Duodenal mucosa (tissue), 2 donors: Measurements from ENCODE around the gene KCNE3.

Experiments used
- H3K27ac ChIP-seq: one replicate; pipeline ENCODE4 v1.7.0; 2013; ENCODE audit warnings: low read depth, low read length
- H3K27me3 ChIP-seq, 2 donors: one replicate each; pipeline ENCODE4 v1.7.0; 2013; ENCODE audit warnings: low read length in 2 of 2, control low read depth in 1 of 2; ENCODE audit not compliant: insufficient read depth in 2 of 2, control insufficient read depth in 1 of 2
- H3K36me3 ChIP-seq, 2 donors: one replicate each; pipeline ENCODE4 v1.7.0; 2013; ENCODE audit warnings: low read length in 2 of 2, control low read depth in 1 of 2; ENCODE audit not compliant: insufficient read depth in 2 of 2, control insufficient read depth in 1 of 2
- H3K4me1 ChIP-seq, 2 donors: one replicate each; pipeline ENCODE4 v1.7.0; 2013; ENCODE audit warnings: low read length in 2 of 2, control low read depth in 1 of 2; ENCODE audit not compliant: insufficient read depth in 2 of 2, control insufficient read depth in 1 of 2
- H3K4me3 ChIP-seq, 2 donors: one replicate each; pipeline ENCODE4 v1.7.0; 2013; ENCODE audit warnings: low read length in 2 of 2, low read depth in 1 of 2
- H3K9ac ChIP-seq, 2 donors: one replicate each; pipeline ENCODE4 v1.7.0; 2013; ENCODE audit warnings: low read length in 2 of 2, low read depth in 1 of 2
- H3K9me3 ChIP-seq, 2 donors: one replicate each; pipeline ENCODE4 v1.7.0; 2013; ENCODE audit warnings: low read length in 2 of 2, control low read depth in 1 of 2; ENCODE audit not compliant: control insufficient read depth in 1 of 2

Gene KCNE3, protein sequence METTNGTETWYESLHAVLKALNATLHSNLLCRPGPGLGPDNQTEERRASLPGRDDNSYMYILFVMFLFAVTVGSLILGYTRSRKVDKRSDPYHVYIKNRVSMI

DNA sequence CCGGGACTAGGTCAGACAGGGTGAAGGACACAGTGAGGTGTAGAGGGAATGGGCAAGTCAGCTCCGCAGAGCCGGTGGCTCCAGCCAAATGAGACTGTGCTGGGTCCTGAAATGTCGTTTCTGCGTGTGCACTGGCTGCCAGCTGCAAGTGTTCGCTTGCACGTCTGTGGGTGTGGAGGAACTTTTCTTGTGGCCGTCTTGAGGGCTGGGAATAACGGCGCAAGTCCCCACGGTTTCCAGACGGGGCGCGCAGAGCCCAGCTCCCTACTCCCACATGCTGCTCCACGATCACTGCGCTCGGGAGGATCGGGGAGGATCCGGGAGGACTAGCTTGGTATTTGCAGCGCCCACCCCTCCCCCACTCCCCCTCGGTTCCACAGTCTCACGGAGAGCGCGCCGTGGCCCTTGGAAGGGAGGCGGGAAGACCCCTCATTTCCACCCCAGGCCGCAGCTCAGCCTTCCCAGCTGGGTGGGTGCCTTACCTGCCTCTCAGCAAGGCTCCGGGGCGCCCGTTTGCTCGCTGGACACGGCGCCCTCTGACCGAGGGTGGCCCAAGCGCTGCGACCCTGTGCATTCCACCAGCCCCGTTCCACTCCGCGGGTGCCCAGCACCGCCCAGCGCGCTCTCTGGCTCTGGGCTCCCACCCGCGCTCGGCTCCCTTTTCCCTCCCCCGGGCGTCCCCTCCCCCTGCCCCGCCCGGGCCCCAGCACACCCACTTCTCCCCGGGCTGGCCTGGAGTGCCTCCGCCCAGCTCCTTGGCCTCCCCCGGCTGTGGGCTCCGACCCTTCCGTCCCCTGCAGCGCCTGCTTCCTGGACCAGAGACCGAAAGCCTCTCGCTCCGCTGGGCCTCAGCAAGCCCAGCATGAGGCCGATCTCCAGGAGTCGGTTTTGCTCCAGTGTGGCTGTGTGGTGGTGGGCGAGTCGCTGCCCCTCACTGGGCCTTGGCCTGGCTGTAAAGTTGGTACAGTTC lies at the start of gene KCNE3:
KCNE3 (minus strand) TSS at position 634 of the 970 bp plus-strand sequence. CDS start 9,986 bp downstream, outside the sequence.
- Histone ChIP-seq H3K4me1 (peaks cover 29 to 45% of the 10 kb centered on the region in 2 donors), H3K27ac (peak within 1 kb of the TSS; percentile 27), H3K9ac (peak within 1 kb of the TSS; percentile 75 to 84)

DNA sequence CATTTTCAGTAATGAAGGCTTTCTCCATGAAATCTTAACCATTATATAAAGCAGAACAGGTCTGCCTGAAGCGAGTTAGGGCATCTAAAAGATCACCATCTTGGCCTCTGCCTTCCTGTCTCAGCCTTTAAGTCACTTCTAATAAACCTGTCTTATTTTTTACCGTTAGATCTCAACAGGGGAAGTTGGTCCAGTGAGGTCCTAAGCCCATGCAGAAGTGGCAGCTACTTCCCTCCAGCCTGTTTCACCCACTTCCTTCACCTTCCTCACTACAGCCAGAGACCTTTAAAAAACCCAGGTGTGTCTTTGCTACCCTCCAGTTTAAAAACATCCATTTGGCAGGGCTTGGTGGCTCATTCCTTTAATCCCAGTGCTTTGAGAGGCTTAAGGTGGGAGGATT lies 40.2 kb upstream of the KCNE3 start:
- Histone ChIP-seq H3K4me3 (no peak overlapping the region), H3K27me3 (no peaks in the 10 kb centered on the region), H3K4me1 (peaks cover 0 to 10% of the 10 kb centered on the region in 2 donors), H3K36me3 (no peaks in the 10 kb centered on the region), H3K9me3 (peaks cover 2 to 4% of the 10 kb centered on the region in 2 donors), H3K27ac (no peak overlapping the region), H3K9ac (no peak overlapping the region)

More for the DNA sequence above, at the start of gene KCNE3:
- peaks cover 12 to 23% of the 10 kb centered on the region in 2 donors for H3K36me3 ChIP-seq
- H3K27me3 ChIP-seq: no peaks in the 10 kb centered on the region
- no peaks in the 10 kb centered on the region for H3K9me3 ChIP-seq
- peak within 1 kb of the TSS; percentile 86 to 91 for H3K4me3 ChIP-seq

DNA sequence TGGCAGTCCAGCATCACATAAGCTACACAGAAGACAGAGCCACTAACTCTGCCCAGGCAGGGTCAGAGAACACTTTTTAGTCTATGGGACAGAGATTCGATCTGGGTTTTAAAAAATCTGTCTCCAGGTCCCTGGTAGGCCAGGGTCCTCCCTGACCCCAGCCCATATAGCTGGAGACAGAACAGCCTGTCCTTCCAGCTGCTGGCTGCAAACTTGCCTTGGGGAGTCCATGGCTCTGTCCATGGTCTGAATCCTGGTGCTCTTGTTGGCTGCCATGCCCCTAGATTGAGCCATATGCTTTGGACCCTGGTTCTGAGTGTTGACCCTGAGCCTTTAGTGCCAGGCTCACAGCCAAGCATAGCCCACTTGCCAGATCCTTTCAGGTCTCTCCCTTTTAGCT lies 39.5 kb upstream of the KCNE3 start:
- Histone ChIP-seq H3K27ac (no peak overlapping the region), H3K9me3 (peaks cover 9% of the 10 kb centered on the region in 2 donors), H3K4me3 (no peak overlapping the region), H3K9ac (no peak overlapping the region), H3K4me1 (peaks cover 0 to 10% of the 10 kb centered on the region in 2 donors), H3K36me3 (no peaks in the 10 kb centered on the region), H3K27me3 (no peaks in the 10 kb centered on the region)

DNA sequence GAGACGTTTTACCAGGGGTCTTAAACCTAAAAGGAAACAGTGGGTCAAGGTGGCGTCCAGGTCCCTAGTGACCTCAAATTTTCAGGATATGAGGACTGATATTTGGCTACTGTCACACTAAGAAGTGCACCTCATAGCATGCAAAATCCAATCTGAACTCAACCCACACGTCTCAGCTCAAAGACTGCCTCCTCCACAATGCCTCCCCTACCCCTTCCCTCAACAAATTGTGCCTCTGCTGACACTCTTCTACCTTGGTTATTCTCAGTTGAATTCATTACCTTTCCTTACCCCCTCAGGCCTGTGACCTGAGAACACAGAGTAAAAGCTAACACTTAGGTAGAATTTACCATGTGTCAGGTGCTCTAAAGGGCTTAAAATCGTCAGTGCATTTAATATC lies 38.6 kb upstream of the KCNE3 start:
- Histone ChIP-seq H3K9ac (no peak overlapping the region), H3K36me3 (no peaks in the 10 kb centered on the region), H3K27me3 (no peaks in the 10 kb centered on the region), H3K4me1 (peaks cover 0 to 10% of the 10 kb centered on the region in 2 donors), H3K4me3 (no peak overlapping the region), H3K9me3 (peaks cover 9% of the 10 kb centered on the region in 2 donors), H3K27ac (no peak overlapping the region)

DNA sequence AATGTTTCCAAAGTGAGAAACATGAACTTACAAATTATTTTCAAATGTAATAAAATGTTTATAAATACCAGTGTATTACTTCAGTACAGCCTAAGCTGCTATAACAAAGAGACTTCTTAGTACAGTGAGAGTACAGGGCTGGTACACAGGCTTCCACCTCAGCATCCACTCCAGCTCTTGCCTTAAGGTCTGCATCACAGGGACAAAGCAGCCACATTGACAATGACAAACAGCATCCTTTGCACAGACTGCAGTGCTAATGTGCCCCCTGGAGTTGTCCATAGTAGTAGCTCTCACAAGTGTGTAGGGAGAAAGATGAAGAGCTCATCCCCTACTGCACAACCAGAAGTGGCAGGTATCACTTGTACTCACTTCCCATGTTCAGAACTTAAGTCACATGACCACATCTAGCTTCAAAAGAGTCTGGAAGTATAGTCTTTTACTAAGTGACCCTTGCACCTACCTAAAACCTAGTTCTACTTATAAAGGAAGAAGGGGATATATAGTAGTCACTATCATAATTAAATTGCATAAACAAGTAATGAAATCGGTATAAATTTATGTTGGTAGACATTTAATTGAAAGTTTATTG lies 36.8 kb upstream of the KCNE3 start:
- Histone ChIP-seq H3K27me3 (no peaks in the 10 kb centered on the region), H3K4me3 (no peak overlapping the region), H3K36me3 (no peaks in the 10 kb centered on the region), H3K4me1 (peaks cover 0 to 10% of the 10 kb centered on the region in 2 donors), H3K9ac (no peak overlapping the region), H3K27ac (no peak overlapping the region), H3K9me3 (peaks cover 9% of the 10 kb centered on the region in 2 donors)

DNA sequence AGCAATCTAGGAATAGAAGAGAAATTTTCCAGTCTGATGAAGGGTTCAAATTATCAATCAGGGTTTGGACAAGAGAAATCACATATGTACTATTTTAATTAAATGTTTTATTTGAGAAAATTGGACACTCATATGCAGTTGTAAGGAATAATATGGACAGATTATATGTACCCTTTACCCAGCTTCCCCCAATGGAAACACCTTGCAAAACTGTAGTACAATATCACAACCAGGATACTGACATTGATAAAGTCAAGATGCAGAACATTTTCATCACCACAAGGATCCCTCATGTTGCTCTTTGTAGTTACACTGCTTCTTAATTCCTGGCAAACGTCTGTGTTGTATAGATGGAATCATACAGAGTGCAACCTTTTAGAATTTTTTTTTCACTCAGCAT lies 27.6 kb upstream of the KCNE3 start:
- Histone ChIP-seq H3K9ac (no peak overlapping the region), H3K4me1 (peaks cover 5 to 13% of the 10 kb centered on the region in 2 donors), H3K36me3 (peaks cover 0 to 3% of the 10 kb centered on the region in 2 donors), H3K9me3 (no peaks in the 10 kb centered on the region), H3K27me3 (no peaks in the 10 kb centered on the region), H3K4me3 (no peak overlapping the region), H3K27ac (no peak overlapping the region)

DNA sequence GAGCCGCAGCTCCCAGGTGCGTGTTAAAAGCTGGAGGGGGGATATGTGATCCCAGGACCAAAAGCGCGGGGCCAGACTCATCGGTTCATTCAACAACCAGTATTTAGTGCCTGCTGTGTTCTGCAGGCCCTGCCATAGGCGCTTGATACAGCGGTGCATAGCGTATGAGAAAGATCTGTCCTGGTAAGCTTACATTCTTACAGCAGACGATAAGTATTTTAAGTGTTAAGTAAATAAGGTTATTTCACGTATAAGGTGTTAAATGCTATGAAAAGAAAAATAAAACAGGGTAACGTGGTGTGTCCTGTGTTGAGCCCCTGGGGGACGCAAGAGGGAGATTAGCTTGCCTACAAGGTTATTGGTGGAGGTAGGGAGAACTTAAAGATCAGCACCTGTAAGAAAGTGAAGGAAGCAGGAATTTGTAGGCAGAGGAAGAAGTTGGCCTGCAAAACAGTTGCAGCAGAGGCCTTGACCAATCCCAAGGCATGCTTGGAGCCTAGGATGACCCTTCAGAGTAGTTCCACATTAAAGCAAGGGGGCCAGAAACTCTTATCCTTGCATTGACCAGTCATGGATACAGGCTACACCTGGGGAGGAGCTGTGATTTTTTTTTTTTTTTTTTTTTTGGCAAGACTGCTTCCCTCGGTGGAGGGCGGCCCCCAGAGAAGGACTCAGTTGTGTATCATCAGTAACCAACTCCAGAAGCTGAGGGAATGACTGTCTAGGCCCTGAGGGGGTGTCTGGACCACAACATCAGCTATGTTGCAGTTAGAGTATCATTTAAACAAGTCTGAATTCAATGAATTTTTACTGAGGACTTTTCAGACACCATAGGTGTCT lies 26.7 kb upstream of the KCNE3 start:
- H3K27ac ChIP-seq: peak overlapping the region; percentile 97
- peak overlapping the region; percentile 67 to 95 for H3K9ac ChIP-seq
- H3K36me3 ChIP-seq: peaks cover 0 to 3% of the 10 kb centered on the region in 2 donors
- no peaks in the 10 kb centered on the region for H3K27me3 ChIP-seq
- no peaks in the 10 kb centered on the region for H3K9me3 ChIP-seq
- peak overlapping the region; percentile 79 to 86 for H3K4me3 ChIP-seq
- H3K4me1 ChIP-seq: peaks cover 5 to 13% of the 10 kb centered on the region in 2 donors

DNA sequence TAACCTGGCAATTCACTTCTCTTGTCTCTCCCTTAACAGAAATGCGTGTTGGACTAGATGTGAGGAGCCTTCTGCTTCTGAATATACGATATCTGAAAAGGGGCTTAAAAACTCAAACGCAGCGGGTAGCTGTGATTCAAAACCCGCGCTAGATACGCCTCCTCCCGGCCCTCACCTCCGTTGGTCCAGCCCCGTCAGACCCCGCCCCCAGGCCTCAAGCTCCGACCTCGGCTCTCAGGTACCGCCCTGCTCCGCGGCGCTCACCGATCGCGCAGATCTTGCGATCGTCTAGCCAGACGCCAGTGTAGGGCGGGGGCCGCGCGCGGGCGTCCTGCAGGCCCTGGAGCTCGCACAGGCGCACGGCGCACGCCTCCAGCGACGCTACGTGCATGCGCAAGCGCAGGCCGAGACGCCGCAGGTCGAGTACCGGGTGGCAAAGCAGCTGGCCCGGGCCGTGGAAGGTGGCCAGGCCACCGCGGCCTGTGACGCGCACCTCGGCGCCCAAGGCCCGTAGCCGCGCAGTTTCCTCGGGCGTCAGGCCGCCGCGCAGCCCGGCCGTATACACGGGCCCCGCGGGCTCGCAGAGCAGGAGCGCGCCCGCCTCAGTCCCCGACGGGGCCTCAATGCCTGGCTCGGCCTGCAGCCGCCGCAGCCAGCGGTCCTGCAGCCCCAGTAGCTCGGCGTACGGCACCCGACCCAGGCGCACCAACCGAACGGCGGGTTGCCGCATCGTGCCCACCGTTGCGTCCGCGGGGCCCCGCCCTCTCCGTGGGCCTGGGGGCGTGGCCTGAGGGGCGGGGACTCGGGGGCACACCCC lies 25.8 kb upstream of the KCNE3 start, which contains the start of gene LIPT2:
LIPT2 (minus strand) TSS at position 751 of the 817 bp plus-strand sequence; CDS start at position 730, 21 bp downstream.
- Histone ChIP-seq H3K36me3 (peaks cover 0 to 3% of the 10 kb centered on the region in 2 donors), H3K4me1 (peaks cover 5 to 13% of the 10 kb centered on the region in 2 donors), H3K9me3 (no peaks in the 10 kb centered on the region), H3K9ac (peak within 1 kb of the TSS; percentile 67 to 95), H3K4me3 (peak within 1 kb of the TSS; percentile 79 to 86), H3K27ac (peak within 1 kb of the TSS; percentile 97), H3K27me3 (no peaks in the 10 kb centered on the region)

DNA sequence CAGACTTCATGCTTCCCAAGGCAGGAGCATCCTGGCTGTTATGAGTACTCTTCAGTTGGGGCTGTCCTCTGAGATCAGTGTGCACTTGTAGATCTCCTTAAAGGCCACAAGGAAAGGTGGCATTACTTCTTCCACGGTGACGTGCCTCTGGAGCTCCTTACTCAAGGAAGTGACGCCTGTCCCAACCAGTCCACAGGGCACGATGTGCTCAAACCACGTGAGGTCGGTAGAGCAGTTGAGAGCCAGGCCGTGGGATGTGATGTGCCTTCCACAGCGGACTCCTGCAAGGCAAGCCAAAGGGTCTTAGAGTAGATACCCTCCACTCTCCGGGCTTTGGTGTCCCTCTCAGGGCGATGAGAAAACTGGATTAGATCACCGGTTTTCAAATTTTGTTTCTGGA lies 24.7 kb upstream of the KCNE3 start:
- no peaks in the 10 kb centered on the region for H3K27me3 ChIP-seq
- no peak overlapping the region for H3K9ac ChIP-seq
- no peak overlapping the region for H3K27ac ChIP-seq

More for the DNA sequence above, 24.7 kb upstream of the KCNE3 start:
- H3K9me3 ChIP-seq: no peaks in the 10 kb centered on the region
- peaks cover 0 to 3% of the 10 kb centered on the region in 2 donors for H3K36me3 ChIP-seq
- peaks cover 5 to 13% of the 10 kb centered on the region in 2 donors for H3K4me1 ChIP-seq
- no peak overlapping the region for H3K4me3 ChIP-seq
